HepG2 (cell line): ENCODE data around the gene CPLANE2. TPM values are rescaled to one million over a fixed set of nuclear protein-coding genes. Genes with fewer than 3 reads are reported as not detected.

Source experiments
- ATAC-seq: fragments of 200-7000 bp; cut with Tn5 transposase; 3 replicates; pipeline ENCODE4 v1.9.1; 2020; ENCODE audit warnings: mild to moderate bottlenecking, moderate library complexity
- BruUV-seq: library from RNA; stranded (reverse); fragments of 400-500 nt; replicated peaks from 2 replicates; lab custom pipeline; 2021; lab: Mats Ljungman, UMichigan
- CTCF ChIA-PET: fragments of 300-600 bp; formaldehyde crosslinking; extraction: SDS; loops from one replicate; lab custom pipeline; 2021; ENCODE audit warnings: low total read pairs, inconsistent platforms, low intra/inter-chr PET ratio; lab: Yijun Ruan, JAX
- POLR2A ChIA-PET: fragments of 350-600 bp; sonication (Branson Sonifier 250); formaldehyde crosslinking; loops from one replicate; lab custom pipeline; 2020; ENCODE audit warnings: antibody characterized with exemption, inconsistent platforms; lab: Yijun Ruan, JAX
- DNase-seq: peaks from one replicate; pipeline ENCODE4 v3.0.0-alpha.2; 2015; ENCODE audit warnings: low spot score
- FAIRE-seq: peaks from 3 replicates; lab custom pipeline; 2011; peaks lifted over from hg19 to GRCh38; lab: Jason Lieb, UNC
- H2AFZ ChIP-seq: one replicate; pipeline ENCODE4 v1.6.1; 2011; ENCODE audit warnings: low read length, inconsistent platforms
- H3K27ac ChIP-seq: fragments of 300-600 bp; 3 replicates; pipeline ENCODE4 v1.8.0; 2011; ENCODE audit warnings: mixed run types, mild to moderate bottlenecking, mixed read lengths, low read length, inconsistent platforms; ENCODE audit not compliant: insufficient read depth; ENCODE audit errors: extremely low read length
- H3K27me3 ChIP-seq, 2 experiments: fragments of 200-600 bp in 1 of 2; 2 replicates in 1 of 2; 3 replicates in 1 of 2; pipeline versions ENCODE4 v1.6.0 to v1.8.0; 2011; ENCODE audit warnings: low read length in 2 of 2, mild to moderate bottlenecking in 2 of 2, moderate library complexity in 2 of 2, inconsistent platforms in 1 of 2; ENCODE audit not compliant: insufficient read depth in 2 of 2, control insufficient read depth in 1 of 2
- H3K36me3 ChIP-seq, 2 experiments: fragments of 200-600 bp in 1 of 2; replicated peaks in 1 of 2; 2 replicates in 1 of 2; 3 replicates in 1 of 2; pipeline versions ENCODE4 v1.5.1 to v1.8.0; 2011; ENCODE audit warnings: low read length in 2 of 2, inconsistent platforms in 1 of 2; ENCODE audit not compliant: insufficient read depth in 2 of 2, control insufficient read depth in 1 of 2
- H3K4me1 ChIP-seq: 2 replicates; pipeline ENCODE4 v1.5.1; 2012; ENCODE audit warnings: low read length, inconsistent platforms; ENCODE audit not compliant: insufficient read depth
- H3K4me2 ChIP-seq: 2 replicates; pipeline ENCODE4 v1.6.0; 2011; ENCODE audit warnings: low read depth, low read length, inconsistent platforms
- H3K4me3 ChIP-seq, 3 experiments: fragments of 200-600 bp in 1 of 3; sonication (generic), shearing (Covaris generic) in 1 of 3; replicated peaks in 1 of 3; 2 replicates each; pipeline ENCODE4 v1.5.1; 2011 to 2016; ENCODE audit warnings: low read length in 3 of 3, inconsistent platforms in 2 of 3, low read depth in 2 of 3, mild to moderate bottlenecking in 2 of 3, control low read depth in 1 of 3, mixed read lengths in 1 of 3; ENCODE audit not compliant: insufficient read depth in 1 of 3
- H3K79me2 ChIP-seq: one replicate; pipeline ENCODE4 v1.6.1; 2011; ENCODE audit warnings: low read length, inconsistent platforms; ENCODE audit not compliant: insufficient read depth
- H3K9ac ChIP-seq: 2 replicates; pipeline ENCODE4 v1.6.0; 2011; ENCODE audit warnings: mild to moderate bottlenecking, low read depth, low read length, inconsistent platforms; ENCODE audit not compliant: insufficient read depth
- H3K9me3 ChIP-seq: 2 replicates; pipeline ENCODE4 v1.5.1; 2012; ENCODE audit warnings: mild to moderate bottlenecking, low read length
- H4K20me1 ChIP-seq: 2 replicates; pipeline ENCODE4 v1.6.0; 2011; ENCODE audit warnings: inconsistent platforms, mild to moderate bottlenecking, low read length, moderate library complexity; ENCODE audit not compliant: insufficient read depth
- BHLHE40 ChIP-seq: IDR thresholded peaks from 2 replicates; pipeline ENCODE4 v1.6.1; 2011; ENCODE audit warnings: low read length, improper control_type of control experiment
- HOXA7 ChIP-seq: sonication (generic); formaldehyde crosslinking; IDR thresholded peaks from 2 replicates; pipeline ENCODE4 v1.8.1; 2022; ENCODE audit warnings: mild to moderate bottlenecking, missing genetic modification reagents, moderate library complexity
- MTA3 ChIP-seq: sonication (generic); formaldehyde crosslinking; IDR thresholded peaks from 2 replicates; pipeline ENCODE4 v1.4.0; 2020; ENCODE audit warnings: missing genetic modification reagents
- MTF1 ChIP-seq: sonication (generic); formaldehyde crosslinking; IDR thresholded peaks from 2 replicates; pipeline ENCODE4 v1.5.0; 2020; ENCODE audit warnings: missing genetic modification reagents
- SATB2 ChIP-seq: sonication (generic); formaldehyde crosslinking; IDR thresholded peaks from 2 replicates; pipeline ENCODE4 v1.5.0; 2020; ENCODE audit warnings: missing genetic modification reagents
- SMAD1 ChIP-seq: sonication (generic); formaldehyde crosslinking; IDR thresholded peaks from 2 replicates; pipeline ENCODE4 v1.4.0; 2020; ENCODE audit warnings: missing genetic modification reagents, low read depth, mild to moderate bottlenecking, borderline replicate concordance
- THAP8 ChIP-seq: sonication (generic); formaldehyde crosslinking; IDR thresholded peaks from 2 replicates; pipeline ENCODE4 v1.5.1; 2020; ENCODE audit warnings: missing genetic modification reagents, mild to moderate bottlenecking, borderline replicate concordance
- ZBTB44 ChIP-seq: sonication (generic); formaldehyde crosslinking; IDR thresholded peaks from 2 replicates; pipeline ENCODE4 v1.4.0; 2020; ENCODE audit warnings: missing genetic modification reagents
- ZNF224 ChIP-seq: sonication (generic); formaldehyde crosslinking; IDR thresholded peaks from 2 replicates; pipeline ENCODE4 v1.5.0; 2020; ENCODE audit warnings: mild to moderate bottlenecking, missing genetic modification reagents
- ZNF280D ChIP-seq: sonication (generic); formaldehyde crosslinking; IDR thresholded peaks from 2 replicates; pipeline ENCODE4 v1.5.1; 2020; ENCODE audit warnings: mild to moderate bottlenecking, missing genetic modification reagents
- ZNF616 ChIP-seq: sonication (generic); formaldehyde crosslinking; IDR thresholded peaks from 2 replicates; pipeline ENCODE4 v1.5.0; 2020; ENCODE audit warnings: low read depth, mild to moderate bottlenecking, missing genetic modification reagents
- ZNF761 ChIP-seq: sonication (generic); formaldehyde crosslinking; conservative IDR thresholded peaks from 2 replicates; pipeline ENCODE4 v1.4.0; 2020; ENCODE audit warnings: mild to moderate bottlenecking, missing genetic modification reagents
- ZNF790 ChIP-seq: sonication (generic); formaldehyde crosslinking; IDR thresholded peaks from 2 replicates; pipeline ENCODE4 v1.8.0; 2022; ENCODE audit warnings: missing genetic modification reagents, mild to moderate bottlenecking, borderline replicate concordance
- ZNF850 ChIP-seq: sonication (generic); formaldehyde crosslinking; conservative IDR thresholded peaks from 2 replicates; pipeline ENCODE4 v1.9.0; 2021; ENCODE audit warnings: mild to moderate bottlenecking, missing genetic modification reagents
- WGBS: methylation state at CpG from one replicate; pipeline ENCODE4 v1.1.6; 2017; ENCODE audit warnings: low lambda C conversion rate; 5-methylcytosine and 5-hydroxymethylcytosine counted together
- in situ Hi-C: cut with HindIII; loops from 2 replicates; pipeline ENCODE4 v1.10.0; 2017; ENCODE audit warnings: low pct_unique_long_range_greater_than_20kb; ENCODE audit not compliant: extremely low pct_ligation_motif_present
- intact Hi-C: fragments of 100-400 bp; cut with micrococcal nuclease; formaldehyde crosslinking; loops from one replicate; pipeline ENCODE4 v1.10.0; 2022; ENCODE audit not compliant: unreplicated experiment
- polyA plus RNA-seq, 8 experiments: library from polyadenylated mRNA; depleted of rRNA in 3 of 8; stranded (reverse) in 7 of 8; unstranded in 1 of 8; fragments of >200 nt; fragmentation: Illumina TruSeq in 4 of 8; extraction: Trizol in 4 of 8; gene quantifications; 2 replicates each; pipeline versions ENCODE4 v1.2.1 to v1.2.3, GENCODE V29; 2011 to 2016; ENCODE audit warnings: low read depth in 4 of 8, missing spikeins in 1 of 8, mixed read lengths in 1 of 8; ENCODE audit not compliant: insufficient read depth in 1 of 8
- total RNA-seq, 5 experiments: library from RNA; depleted of rRNA; stranded (reverse); fragments of >200 nt; fragmentation: Illumina TruSeq; extraction: Trizol; gene quantifications; 2 replicates each; pipeline ENCODE4 v1.2.3, GENCODE V29; 2016; ENCODE audit warnings: low read depth in 1 of 5
- TF ChIP-seq, protein P1 (sequence below): sonication (generic); formaldehyde crosslinking; IDR thresholded peaks from 2 replicates; pipeline ENCODE4 v1.4.0; 2020; ENCODE audit warnings: mild to moderate bottlenecking, missing genetic modification reagents

Gene CPLANE2
- total and polyA plus RNA-seq, 2 of the 13 experiments (the other 11 are each of a cell fraction or from before 2014, with no cell fraction given) = 0.29 to 1.6 TPM

DNA sequence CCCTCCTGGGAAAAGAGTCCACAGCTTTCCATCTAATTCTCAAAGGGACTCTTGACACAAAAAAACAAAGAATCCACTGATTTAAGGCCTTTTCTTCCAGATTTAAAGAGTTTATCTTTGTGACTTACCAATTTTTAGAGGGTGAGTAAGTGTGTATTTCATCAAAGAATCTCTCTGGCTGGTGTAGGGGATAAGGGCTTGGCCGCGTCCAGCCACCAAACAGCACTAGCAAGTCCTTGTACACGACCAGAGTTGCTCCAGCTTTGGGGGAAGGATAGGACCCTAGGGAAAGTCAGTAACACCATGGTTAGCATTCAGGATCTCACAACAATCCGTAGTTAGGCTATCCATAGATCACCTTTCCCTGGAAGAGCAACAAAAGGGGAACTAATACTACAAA, 19.5 kb upstream of the CPLANE2 start (continued):
- TF ChIP-seq, protein P1, sequence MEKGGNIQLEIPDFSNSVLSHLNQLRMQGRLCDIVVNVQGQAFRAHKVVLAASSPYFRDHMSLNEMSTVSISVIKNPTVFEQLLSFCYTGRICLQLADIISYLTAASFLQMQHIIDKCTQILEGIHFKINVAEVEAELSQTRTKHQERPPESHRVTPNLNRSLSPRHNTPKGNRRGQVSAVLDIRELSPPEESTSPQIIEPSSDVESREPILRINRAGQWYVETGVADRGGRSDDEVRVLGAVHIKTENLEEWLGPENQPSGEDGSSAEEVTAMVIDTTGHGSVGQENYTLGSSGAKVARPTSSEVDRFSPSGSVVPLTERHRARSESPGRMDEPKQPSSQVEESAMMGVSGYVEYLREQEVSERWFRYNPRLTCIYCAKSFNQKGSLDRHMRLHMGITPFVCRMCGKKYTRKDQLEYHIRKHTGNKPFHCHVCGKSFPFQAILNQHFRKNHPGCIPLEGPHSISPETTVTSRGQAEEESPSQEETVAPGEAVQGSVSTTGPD (CRISPR knock-in tag) = no peak
- TF ChIP-seq SMAD1 (CRISPR knock-in tag) = no peak
- TF ChIP-seq ZNF224 (CRISPR knock-in tag) = no peak
- TF ChIP-seq MTA3 (CRISPR knock-in tag) = no peak
- TF ChIP-seq HOXA7 = no peak
- TF ChIP-seq, all 625 proteins: peak for 0

- FAIRE-seq = no peak
- no peaks in the 10 kb centered on the region for H4K20me1 ChIP-seq
- H3K27ac ChIP-seq = no peak overlapping the region
- no peak for DNase-seq
- H3K36me3 ChIP-seq = peaks cover 12 to 67% of the 10 kb centered on the region in 2 experiments
- no peak overlapping the region for H3K4me3 ChIP-seq
- peaks cover 6% of the 10 kb centered on the region; the same call in 1 of the 2 replicates for H3K4me1 ChIP-seq
- WGBS = 87% methylated on average over 4 of the region's 4 CpGs
- no peaks in the 10 kb centered on the region for H3K9me3 ChIP-seq
- no peak overlapping the region for H2AFZ ChIP-seq
- ChIA-PET POLR2A (no interaction called here), CTCF (no interaction called here)
- no peaks in the 10 kb centered on the region for H3K27me3 ChIP-seq
- no peak for ATAC-seq
- intact Hi-C loops (no loop called here), in situ Hi-C loops (no loop called here)
- BruUV-seq = no TSS peak
- H3K4me2 ChIP-seq = no peak overlapping the region
- H3K9ac ChIP-seq = no peak overlapping the region
- no peaks in the 10 kb centered on the region for H3K79me2 ChIP-seq
- TF ChIP-seq SATB2 (CRISPR knock-in tag) = no peak
- TF ChIP-seq MTF1 (CRISPR knock-in tag) = no peak
- TF ChIP-seq BHLHE40 = no peak
- no peak for TF ChIP-seq ZNF616 (CRISPR knock-in tag)
- no peak for TF ChIP-seq ZNF761 (CRISPR knock-in tag)
- no peak for TF ChIP-seq ZNF790 (CRISPR knock-in tag)
- TF ChIP-seq THAP8 (CRISPR knock-in tag) = no peak
- no peak for TF ChIP-seq ZNF280D (CRISPR knock-in tag)
- no peak for TF ChIP-seq ZNF850
- no peak for TF ChIP-seq ZBTB44 (CRISPR knock-in tag)
Observed at GRCh38 chr1:16254263-16254928, 17.4 kb upstream of the CPLANE2 start.
